Stimulated activated CD4-positive, alpha-beta T cell treated with anti-CD3 and anti-CD28 coated beads, Interleukin-12 subunit alpha, Interleukin-12 subunit beta, amount 100 ng/mL, for 48 hours (primary cell): ENCODE data around the gene KCNK15.

Experiments
- DNase-seq, 3 donors: peaks; one replicate each; pipeline ENCODE4 v3.0.0-alpha.2; 2020; ENCODE audit warnings: low read depth in 2 of 3, low spot score in 1 of 3

KCNK15 gene

GRCh38 chr20:44735816-44736169 lies 9.9 kb upstream of the KCNK15 start:
- DNase-seq: no peak

DNA sequence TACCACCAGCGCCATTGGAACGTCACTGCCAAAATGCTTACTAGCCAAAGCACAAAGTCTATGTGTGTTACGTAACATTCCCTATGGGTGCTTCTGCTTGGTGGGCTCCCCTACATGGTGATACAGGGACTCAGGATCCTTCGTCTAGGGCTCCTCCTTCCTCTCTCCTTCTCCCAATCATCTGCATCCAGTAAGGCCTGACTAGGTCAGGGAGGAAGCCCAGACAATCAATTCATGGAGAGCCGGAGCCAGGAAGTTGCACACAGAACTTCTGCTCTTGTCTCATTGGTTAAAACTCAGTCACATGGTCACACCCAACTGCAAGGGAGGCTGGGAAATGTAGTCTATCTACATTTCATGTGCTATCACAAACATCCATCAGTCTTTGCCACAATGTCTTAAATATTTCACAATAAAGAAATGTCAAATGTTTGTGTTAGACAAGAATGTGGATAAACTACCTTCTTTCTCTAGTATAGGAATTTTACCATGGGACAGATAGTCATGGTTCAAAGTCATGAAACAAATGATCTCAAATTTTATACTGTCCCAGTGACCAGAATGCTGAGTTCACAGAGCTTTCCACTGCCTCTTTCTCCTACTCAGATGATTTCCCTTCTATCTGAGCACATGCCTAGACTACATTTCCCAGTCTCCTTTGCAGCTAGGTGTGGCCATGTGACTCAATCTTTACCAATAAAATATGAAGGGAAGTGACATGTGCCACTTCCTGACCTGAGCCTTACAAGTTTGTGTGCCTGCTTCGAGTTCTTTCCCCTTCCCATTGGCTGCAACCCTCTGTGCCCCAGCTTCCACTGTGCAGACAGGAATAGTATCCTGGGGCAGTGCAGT lies 9.3 kb upstream of the KCNK15 start:
- DNase-seq: peak in 1 of 3 donors; percentile 34

DNA sequence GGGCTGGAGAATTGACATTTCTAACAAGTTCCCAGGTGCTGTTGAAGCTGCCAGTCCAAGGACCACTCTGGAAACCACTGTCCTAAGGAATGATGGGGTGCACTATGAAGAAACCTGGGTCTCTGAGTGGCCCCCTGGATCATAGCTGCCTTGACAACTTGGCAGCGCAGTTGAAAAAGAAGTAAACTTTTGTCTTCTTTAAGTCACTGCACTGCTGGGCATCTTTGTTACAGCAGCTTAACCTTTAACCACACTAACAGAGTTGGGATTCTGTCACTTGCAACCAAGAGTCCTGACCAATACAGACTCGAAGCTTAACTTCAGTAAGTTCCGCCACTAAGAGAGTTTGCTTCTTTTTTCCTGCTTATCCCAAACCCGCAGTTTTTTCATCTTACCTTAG lies 8.5 kb upstream of the KCNK15 start:
- no peak for DNase-seq

DNA sequence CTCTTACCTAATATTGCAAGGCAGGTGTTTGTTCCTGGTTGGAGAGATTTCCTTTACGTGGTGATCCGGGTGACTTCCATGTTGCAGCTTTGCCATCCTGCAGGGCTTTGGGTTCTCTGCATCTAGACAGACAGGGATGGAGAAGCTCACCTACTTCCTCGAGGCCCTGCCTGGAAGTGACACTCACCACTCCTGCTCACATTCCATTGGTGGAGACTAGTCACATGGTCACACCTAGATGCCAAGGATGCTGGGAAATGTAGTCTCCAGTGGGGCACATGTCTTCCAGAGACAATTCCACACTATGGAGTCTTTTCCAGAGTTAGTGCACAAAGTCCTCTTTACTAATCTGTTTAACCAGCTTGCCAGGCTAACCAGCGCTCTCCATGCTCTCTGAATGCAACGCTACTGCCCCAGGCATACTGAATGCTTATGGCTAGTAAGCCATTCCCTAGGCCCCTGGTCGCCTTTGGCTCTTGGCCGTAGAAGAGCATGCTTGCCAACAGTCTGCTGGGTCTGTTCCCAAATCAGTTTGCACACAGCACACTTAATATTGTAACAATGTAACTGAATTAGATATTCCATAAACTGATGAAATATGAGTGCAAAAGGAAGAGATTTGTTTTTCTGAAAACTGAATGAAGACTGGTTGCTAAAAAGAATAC lies 6.7 kb upstream of the KCNK15 start:
- peak in 2 of 3 donors; percentile 40 to 51 for DNase-seq

DNA sequence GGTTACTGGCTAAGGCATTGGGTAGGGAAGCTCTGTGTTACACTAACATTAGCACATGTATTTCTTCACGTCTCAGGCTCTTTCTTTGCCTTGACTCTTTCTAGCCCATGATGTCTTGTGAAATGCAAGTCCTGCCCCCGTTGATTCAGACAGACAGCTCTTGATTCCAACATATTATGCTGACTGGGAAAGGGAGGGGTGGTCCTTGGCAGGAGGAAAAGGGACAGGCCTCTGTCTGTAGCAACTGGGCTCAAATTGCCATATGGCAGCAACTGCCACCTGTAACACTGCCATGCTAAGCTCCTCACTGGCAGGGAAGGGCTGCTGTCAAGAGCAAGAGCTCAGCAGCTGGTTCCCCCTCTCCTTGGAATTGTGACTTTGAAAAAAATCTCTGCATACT lies 5.7 kb upstream of the KCNK15 start:
- no peak for DNase-seq

GRCh38 chr20:44742304-44743079 lies 3.2 kb upstream of the KCNK15 start:
- DNase-seq: no peak

DNA sequence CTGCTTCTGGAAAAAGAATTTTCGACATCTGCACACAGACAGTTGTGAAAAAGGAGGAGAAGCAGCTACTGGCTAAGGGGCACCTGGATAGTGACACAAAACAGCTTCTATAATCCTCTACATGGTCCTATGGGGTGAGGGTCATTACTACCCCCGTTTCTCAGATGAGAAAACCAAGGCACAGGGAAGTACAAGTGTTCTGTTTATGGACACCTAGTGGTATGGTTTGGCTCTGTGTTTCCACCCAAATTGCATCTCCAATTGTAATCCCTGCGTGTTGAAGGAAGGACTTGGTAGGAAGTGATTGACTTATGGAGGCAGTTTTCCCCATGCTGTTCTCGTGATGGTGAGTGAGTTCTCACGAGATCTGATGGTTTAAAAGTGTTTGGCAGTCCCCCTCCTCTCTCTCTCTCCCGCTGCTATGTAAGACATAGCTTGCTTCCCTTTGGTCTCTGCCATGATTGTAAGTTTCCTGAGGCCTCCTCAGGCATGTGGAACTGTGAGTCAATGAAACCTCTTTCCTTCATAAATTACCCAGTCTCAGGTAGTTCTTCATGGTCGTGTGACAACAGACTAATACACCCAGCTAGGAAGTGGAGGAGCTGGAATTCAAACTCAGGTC lies 2.5 kb upstream of the KCNK15 start:
- no peak for DNase-seq

DNA sequence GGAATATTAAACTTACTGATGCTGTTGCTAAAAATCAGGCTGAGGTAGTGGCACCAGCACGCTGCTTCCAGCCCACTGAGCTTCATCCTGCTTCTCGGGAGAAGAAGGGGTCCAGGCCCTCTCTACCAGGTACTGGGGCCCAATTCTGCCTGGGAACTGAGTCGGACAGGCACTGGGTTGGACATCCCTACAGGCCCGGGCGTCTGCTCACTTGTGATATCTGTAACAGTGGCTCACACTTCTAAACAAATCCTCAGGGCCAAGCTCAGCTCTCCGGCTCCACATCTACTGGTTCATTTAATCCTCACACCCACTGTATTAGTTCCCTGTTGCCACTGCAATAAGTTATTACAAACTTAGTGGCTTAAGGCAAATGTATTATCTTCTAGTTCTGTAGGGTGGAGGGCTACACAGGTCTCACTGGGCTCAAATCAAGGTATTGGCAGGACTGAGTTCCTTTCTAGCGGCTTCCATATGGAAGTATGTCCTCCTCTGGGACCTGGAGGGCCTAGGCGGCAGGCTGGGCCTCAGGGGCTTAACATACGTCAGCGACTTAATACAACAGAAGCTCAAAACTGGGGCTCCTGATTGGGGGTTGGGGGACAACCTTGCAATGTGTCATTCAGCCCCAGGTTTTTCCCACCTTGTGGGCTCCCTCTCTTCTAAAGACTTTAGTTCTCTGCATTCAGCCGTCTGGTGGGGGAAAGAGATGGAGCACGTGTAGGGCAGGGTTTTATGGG lies 1.6 kb upstream of the KCNK15 start:
- no peak for DNase-seq

GRCh38 chr20:44745122-44745597 lies 505 bp upstream of the KCNK15 start:
- no peak for DNase-seq

- DNase-seq: no peak
Observed at GRCh38 chr20:44746367-44747165, 901 bp downstream of the KCNK15 start.

DNA sequence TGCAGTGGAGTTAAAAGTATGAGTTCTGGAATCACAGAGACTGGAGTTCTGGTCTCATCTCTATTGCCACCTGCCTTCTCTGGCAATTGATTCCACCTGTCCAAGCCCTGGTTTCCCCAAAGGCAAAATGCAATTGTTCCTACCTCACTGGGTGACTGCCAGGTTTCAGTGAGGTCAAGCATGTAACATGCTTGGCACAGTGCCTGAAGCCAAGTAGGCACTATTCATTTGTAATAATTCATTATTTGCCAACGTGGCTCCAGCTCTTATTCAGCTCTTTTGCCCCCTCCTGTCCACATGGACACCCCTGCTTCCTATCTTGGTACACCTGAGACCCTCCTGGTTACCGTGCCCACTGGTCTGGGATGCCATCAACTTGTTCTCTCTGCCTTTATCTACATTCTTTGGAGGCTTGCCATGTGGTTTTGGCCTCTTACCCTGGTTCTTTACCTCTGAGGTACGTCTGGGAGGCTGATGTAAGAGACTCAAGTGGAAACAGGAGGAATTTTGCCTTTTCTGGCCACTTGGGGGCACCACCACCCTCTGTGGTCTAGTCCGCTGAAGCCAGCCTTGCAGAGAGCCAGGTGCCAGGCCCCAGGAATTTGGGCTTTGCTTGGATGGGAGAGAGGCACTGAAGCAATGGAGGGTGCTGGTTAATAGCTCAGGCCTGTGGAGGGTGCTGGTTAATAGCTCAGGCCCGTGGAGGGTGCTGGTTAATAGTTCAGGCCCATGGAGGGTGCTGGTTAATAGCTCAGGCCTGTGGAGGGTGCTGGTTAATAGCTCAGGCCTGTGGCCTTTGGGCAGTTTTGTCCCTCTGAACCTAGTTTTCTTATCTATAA lies 1.7 kb downstream of the KCNK15 start:
- peak; percentile 53 to 70 (median 66) for DNase-seq

DNA sequence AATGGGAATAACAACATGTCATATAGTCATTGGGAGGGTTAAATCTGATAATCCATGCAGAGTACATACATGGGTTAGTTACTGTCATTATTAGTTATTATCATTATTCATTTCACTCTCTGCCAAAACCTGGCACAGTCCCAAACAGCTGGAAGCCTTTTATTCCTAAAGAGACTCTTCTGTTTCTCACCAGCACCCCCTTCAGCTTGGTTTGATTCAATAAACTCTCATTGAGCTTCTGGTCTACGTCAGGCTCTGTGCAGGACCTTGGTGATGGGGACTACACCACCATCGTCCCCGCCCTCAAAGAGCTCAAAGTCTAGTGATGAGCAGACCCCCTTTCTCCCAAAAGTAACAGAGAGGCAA lies 2.3 kb downstream of the KCNK15 start:
- DNase-seq: no peak

DNA sequence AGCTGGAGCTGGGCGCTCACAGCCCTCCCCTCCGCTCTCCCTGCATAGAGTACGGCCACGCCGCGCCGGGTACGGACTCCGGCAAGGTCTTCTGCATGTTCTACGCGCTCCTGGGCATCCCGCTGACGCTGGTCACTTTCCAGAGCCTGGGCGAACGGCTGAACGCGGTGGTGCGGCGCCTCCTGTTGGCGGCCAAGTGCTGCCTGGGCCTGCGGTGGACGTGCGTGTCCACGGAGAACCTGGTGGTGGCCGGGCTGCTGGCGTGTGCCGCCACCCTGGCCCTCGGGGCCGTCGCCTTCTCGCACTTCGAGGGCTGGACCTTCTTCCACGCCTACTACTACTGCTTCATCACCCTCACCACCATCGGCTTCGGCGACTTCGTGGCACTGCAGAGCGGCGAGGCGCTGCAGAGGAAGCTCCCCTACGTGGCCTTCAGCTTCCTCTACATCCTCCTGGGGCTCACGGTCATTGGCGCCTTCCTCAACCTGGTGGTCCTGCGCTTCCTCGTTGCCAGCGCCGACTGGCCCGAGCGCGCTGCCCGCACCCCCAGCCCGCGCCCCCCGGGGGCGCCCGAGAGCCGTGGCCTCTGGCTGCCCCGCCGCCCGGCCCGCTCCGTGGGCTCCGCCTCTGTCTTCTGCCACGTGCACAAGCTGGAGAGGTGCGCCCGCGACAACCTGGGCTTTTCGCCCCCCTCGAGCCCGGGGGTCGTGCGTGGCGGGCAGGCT lies 4.6 kb downstream of the KCNK15 start:
- no peak for DNase-seq

GRCh38 chr20:44752099-44752931 lies 6.7 kb downstream of the KCNK15 start:
- no peak for DNase-seq

GRCh38 chr20:44754554-44754953 lies 8.9 kb downstream of the KCNK15 start:
- no peak for DNase-seq

GRCh38 chr20:44756011-44756688 lies 10.5 kb downstream of the KCNK15 start:
- no peak for DNase-seq

- no peak for DNase-seq
Observed at GRCh38 chr20:44756956-44757355, 11.3 kb downstream of the KCNK15 start.
